Gastroesophageal sphincter (tissue), 3 donors: ENCODE data around the gene CAMKMT.

Source experiments
- CTCF ChIP-seq, 4 experiments: fragments of 200-600 bp in 2 of 4; fragments of 450-650 bp in 2 of 4; sonication (generic) in 1 of 4; IDR thresholded peaks; one replicate each; pipeline ENCODE4 v1.5.1; 2017 to 2019; ENCODE audit warnings: antibody characterized with exemption in 4 of 4, mild to moderate bottlenecking in 2 of 4, moderate library complexity in 2 of 4
- EP300 ChIP-seq: sonication (generic); formaldehyde crosslinking; IDR thresholded peaks from one replicate; pipeline ENCODE4 v1.6.1; 2017; ENCODE audit warnings: antibody characterized with exemption, mild to moderate bottlenecking
- POLR2AphosphoS5 ChIP-seq: sonication (generic); formaldehyde crosslinking; IDR thresholded peaks from one replicate; pipeline ENCODE4 v1.6.1; 2017; ENCODE audit warnings: antibody characterized with exemption

- TF ChIP-seq CTCF (IDR thresholded peaks at IDR 0.05) = no peak
- TF ChIP-seq EP300 = no peak
- TF ChIP-seq POLR2AphosphoS5 = no peak
These were observed 235.0 kb downstream of the CAMKMT start for GRCh38 chr2:44596537-44597320.
